PC-9 (cell line): ENCODE results near the gene KCNT2.

Source experiments
- CTCF ChIP-seq: fragments of 200-600 bp; sonication (generic); conservative IDR thresholded peaks from 2 replicates; pipeline ENCODE4 v1.6.1; 2017; ENCODE audit warnings: mixed run types, antibody characterized with exemption, mild to moderate bottlenecking, moderate library complexity
- EZH2 ChIP-seq: fragments of 200-600 bp; sonication (generic); IDR thresholded peaks from 2 replicates; pipeline ENCODE4 v1.8.0; 2017; ENCODE audit warnings: antibody characterized with exemption, low read depth

GRCh38 chr1:196344453-196344852 is 263.8 kb downstream of the KCNT2 start:
- TF ChIP-seq CTCF, result no peak
- no peak for TF ChIP-seq EZH2
